CD14-positive monocyte (primary cell): ENCODE measurements around the gene KRTAP10-1. TPM values are rescaled to one million over a fixed set of nuclear protein-coding genes. Genes with fewer than 3 reads are reported as not detected.

Source experiments
- DNase-seq, 3 donors: peaks; one replicate each; pipeline ENCODE4 v3.0.0-alpha.2; 2011 to 2022
- H2AFZ ChIP-seq: 2 replicates; pipeline ENCODE4 v1.6.0; 2012; ENCODE audit warnings: mild to moderate bottlenecking, low read depth, low read length, inconsistent platforms; ENCODE audit not compliant: insufficient read depth, poor library complexity, severe bottlenecking
- H3K27ac ChIP-seq, 2 donors: 1 replicate in 1 of 2; 2 replicates in 1 of 2; pipeline ENCODE4 v1.5.1; 2012 to 2013; ENCODE audit warnings: low read length in 2 of 2, control low read depth in 1 of 2, inconsistent platforms in 1 of 2, low read depth in 1 of 2, mild to moderate bottlenecking in 1 of 2
- H3K27me3 ChIP-seq, 2 donors: one replicate each; pipeline versions ENCODE4 v1.6.0 to v1.6.1; 2011 to 2013; ENCODE audit warnings: low read length in 2 of 2; ENCODE audit not compliant: control insufficient read depth in 2 of 2, insufficient read depth in 2 of 2
- H3K36me3 ChIP-seq, 2 donors: replicated peaks in 1 of 2; 1 replicate in 1 of 2; 2 replicates in 1 of 2; pipeline versions ENCODE4 v1.5.1 to v1.6.1; 2012 to 2013; ENCODE audit warnings: low read length in 2 of 2, control low read depth in 1 of 2, inconsistent platforms in 1 of 2, mild to moderate bottlenecking in 1 of 2; ENCODE audit not compliant: insufficient read depth in 2 of 2, control insufficient read depth in 1 of 2
- H3K4me1 ChIP-seq, 2 donors: 1 replicate in 1 of 2; 2 replicates in 1 of 2; pipeline versions ENCODE4 v1.5.1 to v1.6.1; 2012 to 2013; ENCODE audit warnings: low read length in 2 of 2, control low read depth in 1 of 2, inconsistent platforms in 1 of 2, mild to moderate bottlenecking in 1 of 2, moderate library complexity in 1 of 2; ENCODE audit not compliant: insufficient read depth in 2 of 2, control insufficient read depth in 1 of 2
- H3K4me2 ChIP-seq: replicated peaks from 2 replicates; pipeline ENCODE3; 2012; ENCODE audit warnings: low read length, moderate library complexity, mild to moderate bottlenecking; ENCODE audit not compliant: poor library complexity, severe bottlenecking; ENCODE audit errors: extremely low read depth
- H3K4me3 ChIP-seq, 3 experiments: fragments of 200-600 bp in 1 of 3; sonication (generic) in 1 of 3; replicated peaks in 1 of 3; 1 replicate in 2 of 3; 2 replicates in 1 of 3; pipeline ENCODE4 v1.5.1; 2011 to 2013; ENCODE audit warnings: low read length in 3 of 3, mild to moderate bottlenecking in 3 of 3, control low read depth in 2 of 3, low read depth in 2 of 3, inconsistent platforms in 1 of 3, moderate library complexity in 1 of 3
- H3K79me2 ChIP-seq: 2 replicates; pipeline ENCODE4 v1.6.0; 2012; ENCODE audit warnings: mild to moderate bottlenecking, control low read depth, inconsistent platforms, low read length, moderate library complexity; ENCODE audit not compliant: insufficient read depth
- H3K9ac ChIP-seq: 2 replicates; pipeline ENCODE4 v1.6.0; 2017; ENCODE audit warnings: low read length, mild to moderate bottlenecking; ENCODE audit not compliant: insufficient read depth, poor library complexity, severe bottlenecking
- H3K9me3 ChIP-seq, 2 donors: replicated peaks in 1 of 2; 1 replicate in 1 of 2; 2 replicates in 1 of 2; pipeline versions ENCODE4 v1.5.1 to v1.6.1; 2012 to 2013; ENCODE audit warnings: low read length in 2 of 2, control low read depth in 1 of 2; ENCODE audit not compliant: control insufficient read depth in 1 of 2, insufficient read depth in 1 of 2
- H4K20me1 ChIP-seq: 2 replicates; pipeline ENCODE4 v1.6.0; 2012; ENCODE audit warnings: mild to moderate bottlenecking, low read length, control low read depth, moderate library complexity; ENCODE audit not compliant: insufficient read depth
- H3K27ac Mint-ChIP-seq, 7 donors: one replicate each; pipeline ENCODE4 v1.8.0; 2020; ENCODE audit warnings: mild to moderate bottlenecking in 7 of 7, mixed read lengths in 7 of 7, moderate library complexity in 6 of 7, inconsistent platforms in 2 of 7
- H3K27me3 Mint-ChIP-seq, 3 donors: one replicate each; pipeline ENCODE4 v1.8.0; 2021 to 2022; ENCODE audit warnings: low read depth in 3 of 3, mild to moderate bottlenecking in 3 of 3, mixed read lengths in 3 of 3, moderate library complexity in 3 of 3, inconsistent platforms in 1 of 3
- H3K36me3 Mint-ChIP-seq, 2 donors: one replicate each; pipeline ENCODE4 v1.8.0; 2020; ENCODE audit warnings: mixed read lengths in 2 of 2, inconsistent platforms in 1 of 2, mild to moderate bottlenecking in 1 of 2
- H3K4me1 Mint-ChIP-seq: one replicate; pipeline ENCODE4 v1.8.0; 2020; ENCODE audit warnings: mild to moderate bottlenecking, mixed read lengths
- H3K4me3 Mint-ChIP-seq, 2 donors: one replicate each; pipeline ENCODE4 v1.8.0; 2020; ENCODE audit warnings: mild to moderate bottlenecking in 2 of 2, mixed read lengths in 2 of 2, moderate library complexity in 1 of 2
- H3K9me3 Mint-ChIP-seq, 7 donors: one replicate each; pipeline ENCODE4 v1.8.0; 2020 to 2022; ENCODE audit warnings: mixed read lengths in 7 of 7, mild to moderate bottlenecking in 6 of 7, moderate library complexity in 6 of 7, inconsistent platforms in 2 of 7
- WGBS: methylation state at CpG from one replicate; pipeline ENCODE4 v1.1.5; 2013; ENCODE audit warnings: missing lambda C conversion rate; ENCODE audit not compliant: insufficient coverage; 5-methylcytosine and 5-hydroxymethylcytosine counted together
- intact Hi-C, 2 donors: fragments of 100-400 bp; cut with micrococcal nuclease; formaldehyde crosslinking; loops; one replicate each; pipeline versions ENCODE4 v1.15.0 to v1.15.1; 2023
- polyA plus RNA-seq, 3 donors: library from polyadenylated mRNA; depleted of rRNA in 1 of 3; unstranded in 2 of 3; stranded (reverse) in 1 of 3; fragments of 300-500 nt in 2 of 3; fragments of >200 nt in 1 of 3; fragmentation: Illumina TruSeq in 2 of 3; gene quantifications; 1 replicate in 2 of 3; 2 replicates in 1 of 3; pipeline ENCODE4 v1.2.3, GENCODE V29; 2012 to 2021
- TF ChIP-seq, protein P1 (sequence below): fragments of 200-600 bp; IDR thresholded peaks from one replicate; pipeline ENCODE4 v1.8.0; 2022; ENCODE audit warnings: antibody characterized with exemption, mild to moderate bottlenecking

Gene KRTAP10-1
- polyA plus RNA-seq, 3 donors = not detected

DNA sequence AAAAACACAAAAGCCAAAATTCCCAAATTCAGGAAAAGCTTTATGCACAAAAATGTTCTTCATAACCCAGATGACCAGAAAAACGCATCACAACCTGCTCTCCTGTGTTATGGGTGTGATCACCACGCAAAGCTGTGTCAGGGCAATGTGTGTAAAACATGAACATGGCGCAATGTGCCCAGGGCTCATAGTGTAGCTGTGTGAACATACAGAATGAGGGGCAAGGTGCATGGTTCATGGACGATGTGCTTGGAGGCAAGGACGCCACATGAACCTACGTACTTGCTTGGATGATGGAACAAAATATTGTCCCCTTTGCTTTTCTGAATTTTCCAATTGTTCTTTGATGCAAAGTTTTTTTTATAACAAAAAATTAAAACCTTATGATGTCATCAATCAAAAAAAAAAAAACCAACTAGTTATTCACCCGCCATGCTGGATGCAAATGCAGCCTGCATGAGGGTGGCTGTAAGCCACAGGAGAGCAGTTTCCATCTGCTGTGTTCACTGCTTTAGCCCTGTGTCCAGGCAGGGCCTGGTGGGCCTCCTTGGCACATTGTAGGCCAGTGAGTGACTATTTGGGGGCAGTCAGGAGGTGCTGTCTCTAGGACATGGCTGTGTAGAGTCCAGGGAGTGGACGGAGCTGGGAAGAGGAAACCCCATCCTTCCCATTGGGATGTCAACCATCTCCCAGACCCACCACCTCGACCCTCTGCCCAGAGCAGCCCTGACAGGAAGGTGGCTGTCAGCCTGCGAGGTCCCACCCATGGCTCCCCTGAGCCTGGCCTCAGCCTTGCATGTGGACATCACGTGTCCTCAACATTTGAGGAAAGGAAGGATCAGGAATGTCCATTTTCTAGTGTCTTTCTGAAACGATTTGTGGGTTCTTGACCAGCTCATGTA, 13.6 kb downstream of the KRTAP10-1 start:
- Histone ChIP-seq H3K79me2 (no peaks in the 10 kb centered on the region), H3K4me2 (no peak overlapping the region), H3K36me3 (no peaks in the 10 kb centered on the region), H3K27me3 (no peaks in the 10 kb centered on the region), H3K4me1 (no peaks in the 10 kb centered on the region), H3K9ac (no peak overlapping the region), H3K9me3 (peaks cover 9 to 17% of the 10 kb centered on the region in 2 donors), H3K27ac (no peak overlapping the region), H2AFZ (no peak overlapping the region), H4K20me1 (no peaks in the 10 kb centered on the region), H3K4me3 (no peak overlapping the region)
- no peak for DNase-seq
- Mint-ChIP-seq H3K9me3 (peaks cover 0 to 8% (median 0%) of the 10 kb centered on the region in 7 donors), H3K36me3 (no peaks in the 10 kb centered on the region), H3K27me3 (peaks cover 0 to 3% (median 1%) of the 10 kb centered on the region in 3 donors), H3K4me3 (no peak overlapping the region), H3K27ac (no peak overlapping the region), H3K4me1 (no peaks in the 10 kb centered on the region)
- WGBS = 86% methylated on average over 1 of the region's 12 CpGs
- TF ChIP-seq, protein P1, sequence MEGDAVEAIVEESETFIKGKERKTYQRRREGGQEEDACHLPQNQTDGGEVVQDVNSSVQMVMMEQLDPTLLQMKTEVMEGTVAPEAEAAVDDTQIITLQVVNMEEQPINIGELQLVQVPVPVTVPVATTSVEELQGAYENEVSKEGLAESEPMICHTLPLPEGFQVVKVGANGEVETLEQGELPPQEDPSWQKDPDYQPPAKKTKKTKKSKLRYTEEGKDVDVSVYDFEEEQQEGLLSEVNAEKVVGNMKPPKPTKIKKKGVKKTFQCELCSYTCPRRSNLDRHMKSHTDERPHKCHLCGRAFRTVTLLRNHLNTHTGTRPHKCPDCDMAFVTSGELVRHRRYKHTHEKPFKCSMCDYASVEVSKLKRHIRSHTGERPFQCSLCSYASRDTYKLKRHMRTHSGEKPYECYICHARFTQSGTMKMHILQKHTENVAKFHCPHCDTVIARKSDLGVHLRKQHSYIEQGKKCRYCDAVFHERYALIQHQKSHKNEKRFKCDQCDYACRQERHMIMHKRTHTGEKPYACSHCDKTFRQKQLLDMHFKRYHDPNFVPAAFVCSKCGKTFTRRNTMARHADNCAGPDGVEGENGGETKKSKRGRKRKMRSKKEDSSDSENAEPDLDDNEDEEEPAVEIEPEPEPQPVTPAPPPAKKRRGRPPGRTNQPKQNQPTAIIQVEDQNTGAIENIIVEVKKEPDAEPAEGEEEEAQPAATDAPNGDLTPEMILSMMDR = no peak
- intact Hi-C loops = no loop called here

DNA sequence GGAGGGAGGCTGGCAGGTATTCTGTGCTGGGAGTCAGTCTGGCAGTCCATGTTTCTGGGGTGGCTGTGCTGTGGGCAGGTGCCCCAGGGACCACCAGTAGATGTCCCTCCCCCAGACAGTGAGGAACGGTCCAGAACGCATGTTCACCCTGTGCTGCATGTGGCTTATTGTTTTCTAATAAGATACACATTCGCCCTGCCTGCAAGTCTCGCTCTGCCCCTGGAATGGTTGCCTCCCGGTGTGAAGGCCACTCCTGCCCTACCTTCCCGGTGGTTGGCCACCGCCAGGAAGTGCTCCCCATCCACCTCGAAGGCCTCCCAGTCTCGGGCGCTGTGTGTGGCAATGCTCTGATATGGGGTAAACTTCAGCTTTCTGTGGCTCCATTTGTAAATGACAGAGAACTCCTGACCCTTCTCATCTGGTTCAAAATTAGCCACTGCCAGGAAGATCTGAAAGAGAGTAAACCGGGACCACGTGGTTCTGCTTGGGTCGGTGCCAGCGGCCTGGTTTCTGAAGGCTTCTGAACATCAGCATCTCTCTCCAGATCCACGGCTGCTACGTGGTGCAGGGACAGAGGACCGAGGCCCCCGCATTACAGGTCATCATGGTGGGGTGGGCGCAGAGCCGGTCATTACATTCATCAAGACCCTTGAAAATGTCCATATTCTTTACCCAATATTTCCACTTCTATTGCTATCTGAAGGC, 14.5 kb downstream of the KRTAP10-1 start:
- no peak overlapping the region for H3K9ac ChIP-seq
- Mint-ChIP-seq H3K4me3 (no peak overlapping the region), H3K9me3 (peaks cover 0 to 9% (median 0%) of the 10 kb centered on the region in 7 donors), H3K36me3 (no peaks in the 10 kb centered on the region), H3K4me1 (no peaks in the 10 kb centered on the region), H3K27ac (no peak overlapping the region), H3K27me3 (peaks cover 0 to 3% (median 1%) of the 10 kb centered on the region in 3 donors)
- WGBS = 96% methylated on average over 11 of the region's 20 CpGs
- no peak for DNase-seq
- no peaks in the 10 kb centered on the region for H3K4me1 ChIP-seq
- intact Hi-C loops = no loop called here
- no peaks in the 10 kb centered on the region for H3K79me2 ChIP-seq
- no peaks in the 10 kb centered on the region for H3K27me3 ChIP-seq
- TF ChIP-seq, protein P1 = no peak
- H3K4me3 ChIP-seq = no peak overlapping the region
- no peak overlapping the region for H3K27ac ChIP-seq
- no peak overlapping the region for H3K4me2 ChIP-seq
- H2AFZ ChIP-seq = no peak overlapping the region
- peaks cover 9 to 17% of the 10 kb centered on the region in 2 donors for H3K9me3 ChIP-seq
- H3K36me3 ChIP-seq = no peaks in the 10 kb centered on the region
- no peaks in the 10 kb centered on the region for H4K20me1 ChIP-seq
